Karpas-422 (cell line): ENCODE results near the gene INTS12. TPM values are rescaled to one million over a fixed set of nuclear protein-coding genes. Genes with fewer than 3 reads are reported as not detected.
"Not testable (repeated sequence)": the region's sequence is repeated elsewhere in the genome, so short reads cannot be mapped to it uniquely, and the experiment has no call there.

ENCODE experiments used
- DNase-seq: peaks from one replicate; pipeline ENCODE4 v3.0.0-alpha.2; 2015
- H2AFZ ChIP-seq: fragments of 200-600 bp; sonication (generic); 2 replicates; pipeline ENCODE4 v1.6.1; 2014; ENCODE audit warnings: antibody characterized with exemption, low read length, mixed read lengths
- H3K27ac ChIP-seq: fragments of 200-600 bp; sonication (generic); 2 replicates; pipeline ENCODE4 v1.5.1; 2014; ENCODE audit warnings: mild to moderate bottlenecking, low read length, moderate library complexity
- H3K27me3 ChIP-seq: fragments of 200-600 bp; sonication (generic); 2 replicates; pipeline ENCODE4 v1.6.1; 2014; ENCODE audit warnings: low read length, mixed read lengths
- H3K36me3 ChIP-seq: fragments of 200-600 bp; sonication (generic); 2 replicates; pipeline ENCODE4 v1.6.1; 2014; ENCODE audit warnings: low read length, mixed read lengths; ENCODE audit not compliant: insufficient read depth
- H3K4me1 ChIP-seq: fragments of 200-600 bp; sonication (generic); 2 replicates; pipeline ENCODE4 v1.6.1; 2014; ENCODE audit warnings: mild to moderate bottlenecking, low read length, mixed read lengths
- H3K4me2 ChIP-seq: fragments of 200-600 bp; sonication (generic); 2 replicates; pipeline ENCODE4 v1.6.1; 2014; ENCODE audit warnings: low read length, low read depth, mild to moderate bottlenecking; ENCODE audit not compliant: poor library complexity, severe bottlenecking
- H3K4me3 ChIP-seq: fragments of 200-600 bp; sonication (generic); 2 replicates; pipeline ENCODE4 v1.5.1; 2014; ENCODE audit warnings: mild to moderate bottlenecking, antibody characterized with exemption, low read length, mixed read lengths
- H3K79me2 ChIP-seq: fragments of 200-600 bp; sonication (generic); 2 replicates; pipeline ENCODE4 v1.6.1; 2014; ENCODE audit warnings: mild to moderate bottlenecking, low read length, mixed read lengths
- H3K9ac ChIP-seq: fragments of 200-600 bp; sonication (generic); 2 replicates; pipeline ENCODE4 v1.6.0; 2014; ENCODE audit warnings: low read length
- H3K9me2 ChIP-seq: fragments of 200-600 bp; sonication (generic), shearing (Covaris generic); replicated peaks from 2 replicates; pipeline ENCODE4 v1.6.0; 2014; ENCODE audit warnings: mild to moderate bottlenecking, low read length, moderate library complexity; ENCODE audit not compliant: insufficient read depth
- H3K9me3 ChIP-seq: fragments of 300-700, 200-600 bp; sonication (generic); 2 replicates; pipeline ENCODE4 v1.6.1; 2014; ENCODE audit warnings: low read length, mixed read lengths
- H4K20me1 ChIP-seq: fragments of 200-600 bp; sonication (generic); 2 replicates; pipeline ENCODE4 v1.6.1; 2014; ENCODE audit warnings: mild to moderate bottlenecking, antibody characterized with exemption, low read length, low read depth; ENCODE audit not compliant: insufficient read depth
- total RNA-seq: library from RNA; depleted of rRNA; stranded (reverse); fragments of >200 nt; shearing (Covaris generic); gene quantifications from 2 replicates; pipeline ENCODE4 v1.2.3, GENCODE V29; 2014; ENCODE audit warnings: low replicate concordance; rRNA removed

INTS12 gene
- 23.4 and 25.3 TPM in 2 replicates for total RNA-seq

- Histone ChIP-seq H4K20me1 (no peaks in the 10 kb centered on the region; the same call in 1 of the 2 replicates), H3K27me3 (no peaks in the 10 kb centered on the region), H3K79me2 (peaks cover 94% of the 10 kb centered on the region), H3K9me3 (no peaks in the 10 kb centered on the region), H3K9ac (peak within 1 kb of the TSS; percentile 77), H3K4me2 (peak within 1 kb of the TSS; percentile 95), H3K4me3 (peak within 1 kb of the TSS; percentile 93), H3K36me3 (peaks cover 19% of the 10 kb centered on the region; the same call in 1 of the 2 replicates), H2AFZ (peak within 1 kb of the TSS; percentile 85), H3K9me2 (no peaks in the 10 kb centered on the region; the same call in 1 of the 2 replicates), H3K27ac (peak within 1 kb of the TSS; percentile 26; the same call in 1 of the 2 replicates), H3K4me1 (peaks cover 49% of the 10 kb centered on the region)
- DNase-seq = peak; percentile 97
These were observed at the start of gene INTS12, which contains the start of gene GSTCD for GRCh38 chr4:105708181-105709080. Gene INTS12 (minus strand): TSS chr4:105708689. CDS start chr4:105700005, 8,684 bp downstream. Gene GSTCD (plus strand): TSS chr4:105708784. CDS start chr4:105717614, 8,830 bp downstream.

- Histone ChIP-seq H3K4me2 (no peak overlapping the region), H3K36me3 (no peaks in the 10 kb centered on the region), H2AFZ (no peak overlapping the region), H3K79me2 (no peaks in the 10 kb centered on the region), H3K27ac (no peak overlapping the region), H4K20me1 (no peaks in the 10 kb centered on the region), H3K9ac (no peak overlapping the region), H3K4me3 (no peak overlapping the region), H3K9me2 (no peaks in the 10 kb centered on the region), H3K4me1 (peaks cover 10% of the 10 kb centered on the region), H3K9me3 (no peaks in the 10 kb centered on the region), H3K27me3 (no peaks in the 10 kb centered on the region)
- no peak for DNase-seq
These were observed 46.9 kb upstream of the INTS12 start for GRCh38 chr4:105755375-105755774.

- Histone ChIP-seq H3K27ac (no peak overlapping the region), H3K36me3 (no peaks in the 10 kb centered on the region), H3K79me2 (no peaks in the 10 kb centered on the region), H3K4me1 (peaks cover 10% of the 10 kb centered on the region), H3K9me3 (no peaks in the 10 kb centered on the region), H3K27me3 (no peaks in the 10 kb centered on the region), H4K20me1 (no peaks in the 10 kb centered on the region), H2AFZ (no peak overlapping the region), H3K9ac (no peak overlapping the region), H3K4me3 (no peak overlapping the region), H3K9me2 (no peaks in the 10 kb centered on the region), H3K4me2 (no peak overlapping the region)
- no peak for DNase-seq
These were observed 44.9 kb upstream of the INTS12 start for GRCh38 chr4:105753361-105753760.

DNA sequence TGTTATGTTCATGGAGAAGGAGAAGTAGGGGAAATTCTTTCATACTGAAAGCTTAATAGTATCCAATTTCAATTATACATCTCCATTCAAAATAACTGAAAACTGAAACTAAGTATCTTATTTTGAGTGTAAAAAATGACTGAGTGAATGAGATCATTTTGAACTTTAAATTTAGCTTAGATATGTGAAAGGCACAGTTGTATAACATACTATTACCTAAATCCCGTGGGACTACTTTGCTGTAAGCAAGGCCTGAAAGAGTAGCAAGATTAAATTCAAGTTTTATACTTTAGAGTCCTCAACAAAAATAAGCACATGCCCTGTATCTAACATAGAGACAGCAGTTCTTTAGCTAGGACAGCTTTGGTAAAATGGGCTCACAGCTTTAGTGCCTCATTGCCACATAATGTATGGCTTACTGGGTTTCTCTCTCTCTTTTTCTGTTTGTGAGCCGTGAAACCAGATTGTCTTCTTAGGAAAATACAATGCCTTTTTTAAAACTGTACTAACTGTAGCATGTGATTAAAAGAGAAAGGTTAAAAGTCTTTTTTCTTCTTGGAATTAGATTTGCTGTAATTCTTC is 43.3 kb upstream of the INTS12 start:
- Histone ChIP-seq H3K9ac (no peak overlapping the region), H4K20me1 (no peaks in the 10 kb centered on the region), H3K9me2 (no peaks in the 10 kb centered on the region), H3K79me2 (no peaks in the 10 kb centered on the region), H3K27ac (peak overlapping the region; percentile 4; the same call in 1 of the 2 replicates), H2AFZ (0 out of 2 replicates have a peak overlapping the region, but pooled peaks have one; percentile 7), H3K4me3 (no peak overlapping the region), H3K4me1 (peaks cover 10% of the 10 kb centered on the region), H3K36me3 (no peaks in the 10 kb centered on the region), H3K27me3 (no peaks in the 10 kb centered on the region), H3K9me3 (no peaks in the 10 kb centered on the region), H3K4me2 (no peak overlapping the region)
- DNase-seq = no peak

GRCh38 chr4:105748222-105748621 is 39.7 kb upstream of the INTS12 start:
- Histone ChIP-seq H3K27ac (no peak overlapping the region), H4K20me1 (no peaks in the 10 kb centered on the region)
- no peak for DNase-seq

GRCh38 chr4:105741548-105741947 is 33.1 kb upstream of the INTS12 start:
- Histone ChIP-seq H3K27me3 (no peaks in the 10 kb centered on the region), H2AFZ (no peak overlapping the region), H3K4me1 (no peaks in the 10 kb centered on the region), H4K20me1 (no peaks in the 10 kb centered on the region), H3K9me2 (no peaks in the 10 kb centered on the region), H3K9me3 (peaks cover 16% of the 10 kb centered on the region), H3K4me2 (no peak overlapping the region), H3K9ac (no peak overlapping the region), H3K4me3 (no peak overlapping the region), H3K79me2 (peaks cover 31% of the 10 kb centered on the region), H3K27ac (no peak overlapping the region), H3K36me3 (peaks cover 22% of the 10 kb centered on the region)
- no peak for DNase-seq

More at GRCh38 chr4:105748222-105748621, 39.7 kb upstream of the INTS12 start:
- Histone ChIP-seq H2AFZ (no peak overlapping the region), H3K9me3 (no peaks in the 10 kb centered on the region), H3K9ac (no peak overlapping the region), H3K4me2 (no peak overlapping the region), H3K79me2 (no peaks in the 10 kb centered on the region), H3K9me2 (no peaks in the 10 kb centered on the region), H3K4me3 (no peak overlapping the region), H3K36me3 (no peaks in the 10 kb centered on the region), H3K4me1 (peaks cover 10% of the 10 kb centered on the region), H3K27me3 (no peaks in the 10 kb centered on the region)

GRCh38 chr4:105735217-105735616 is 26.7 kb upstream of the INTS12 start:
- H3K9me3 ChIP-seq = peaks cover 20% of the 10 kb centered on the region
- peaks cover 25% of the 10 kb centered on the region for H3K79me2 ChIP-seq
- H3K9ac ChIP-seq, H3K9me2 ChIP-seq, H3K4me2 ChIP-seq, H3K27me3 ChIP-seq, DNase-seq, H4K20me1 ChIP-seq, H3K4me3 ChIP-seq, H3K27ac ChIP-seq, H2AFZ ChIP-seq, H3K4me1 ChIP-seq: not testable (repeated sequence)
- H3K36me3 ChIP-seq = peaks cover 27% of the 10 kb centered on the region

DNA sequence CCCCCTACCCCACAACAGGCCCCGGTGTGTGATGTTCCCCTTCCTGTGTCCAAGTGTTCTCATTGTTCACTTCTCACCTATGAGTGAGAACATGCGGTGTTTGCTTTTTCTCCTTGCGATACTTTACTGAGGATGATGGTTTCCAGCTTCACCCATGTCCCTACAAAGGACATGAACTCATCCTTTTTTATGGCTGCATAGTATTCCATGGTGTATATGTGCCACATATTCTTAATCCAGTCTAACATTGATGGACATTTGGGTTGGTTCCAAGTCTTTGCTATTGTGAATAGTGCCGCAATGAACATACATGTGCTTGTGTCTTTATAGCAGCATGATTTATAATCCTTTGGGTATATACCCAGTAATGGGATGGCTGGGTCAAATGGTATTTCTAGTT is 21.4 kb upstream of the INTS12 start:
- not testable (repeated sequence) for DNase-seq

More for the DNA sequence above, 21.4 kb upstream of the INTS12 start:
- not testable (repeated sequence) for H3K9me3 ChIP-seq, H3K9me2 ChIP-seq, H3K27ac ChIP-seq, H3K79me2 ChIP-seq, H3K4me3 ChIP-seq, H3K4me2 ChIP-seq, H4K20me1 ChIP-seq, H2AFZ ChIP-seq, H3K9ac ChIP-seq, H3K4me1 ChIP-seq, H3K27me3 ChIP-seq
- H3K36me3 ChIP-seq = peaks cover 33% of the 10 kb centered on the region
